ENCODE measurements around the gene JARID2.

- no peak for TF ChIP-seq CTCF (conservative IDR thresholded peaks at IDR 0.05 in 1 of 2, IDR thresholded peaks at IDR 0.05 in 1 of 2; ENCODE audit: extremely low read depth in 1 of 2, insufficient read depth in 1 of 2, low read depth in 1 of 2, low read length in 2 of 2)
- no peak for TF ChIP-seq EZH2 (IDR thresholded peaks at IDR 0.05; ENCODE audit: borderline replicate concordance, low read length)
Observed at GRCh38 chr6:15500901-15501825, 255.3 kb downstream of the JARID2 start.

Measured in mammary epithelial cell (primary cell).